OCI-M2 (cell line): Measurements from ENCODE around the gene TMEM150B.

Experiments used
- DNase-seq: peaks from one replicate; lab custom pipeline; 2025; ENCODE audit not compliant: unreplicated experiment; lab: John Stamatoyannopoulos, UW

TMEM150B gene

DNA sequence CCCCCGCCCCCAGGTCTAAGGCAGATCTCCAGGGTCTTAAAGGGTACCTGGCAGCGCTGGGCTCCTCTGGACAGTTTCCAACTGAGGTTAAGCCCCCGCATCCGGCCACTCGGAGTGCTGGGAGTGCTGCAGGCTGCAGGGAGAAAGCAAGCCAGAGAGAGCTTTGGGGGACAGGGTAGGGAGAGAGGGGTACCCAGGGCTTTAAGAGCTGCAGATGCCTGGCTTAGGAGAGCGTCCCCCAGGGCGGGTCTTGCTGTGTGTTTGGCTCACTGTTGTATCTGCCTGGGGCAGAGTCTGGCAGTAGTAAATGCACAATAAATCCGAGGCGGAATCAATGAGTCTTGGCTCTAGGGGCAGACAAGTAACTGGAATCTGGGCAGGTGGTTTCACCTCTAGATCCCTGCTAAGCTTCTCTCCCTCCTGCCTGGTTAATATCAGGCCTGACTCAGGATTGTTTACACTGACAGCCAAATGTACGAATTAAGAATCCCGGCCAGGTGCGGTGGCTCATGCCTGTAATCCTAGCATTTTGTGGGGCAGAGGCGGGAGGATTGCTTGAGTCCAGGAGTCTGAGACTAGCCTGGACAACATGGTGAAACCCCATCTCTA lies 30.2 kb upstream of the TMEM150B start:
- DNase-seq: no peak

DNA sequence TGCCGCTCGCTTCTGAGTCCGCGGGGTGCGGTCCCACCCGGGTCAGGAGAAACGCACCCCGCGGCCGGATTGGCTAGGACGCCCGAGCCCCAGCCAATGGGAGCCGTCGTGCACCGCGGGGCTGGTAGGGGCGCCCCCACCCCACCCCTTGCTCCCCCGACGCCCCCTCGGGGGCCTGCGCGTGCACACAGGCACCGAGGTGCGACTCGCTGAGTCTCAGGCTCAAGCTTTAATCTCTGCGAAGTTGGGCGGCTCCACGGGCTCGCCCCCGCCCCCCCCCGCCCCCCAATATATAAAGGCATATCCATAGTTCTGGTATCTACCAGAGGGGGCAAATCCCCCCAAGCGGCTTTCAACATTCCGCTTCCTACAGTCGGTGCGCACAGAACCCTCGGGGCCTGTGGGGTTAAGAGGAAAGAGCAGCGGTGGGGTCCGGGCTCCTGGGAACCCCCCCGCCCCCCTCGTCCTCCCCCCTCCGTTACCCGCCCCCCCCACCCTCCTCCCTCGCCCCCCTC lies 29.6 kb upstream of the TMEM150B start, which contains the start of gene COX6B2:
TSS of gene COX6B2 (minus strand) at position 22 of the 515 bp plus-strand sequence. CDS start 198 bp downstream, outside the sequence.
- no peak for DNase-seq

DNA sequence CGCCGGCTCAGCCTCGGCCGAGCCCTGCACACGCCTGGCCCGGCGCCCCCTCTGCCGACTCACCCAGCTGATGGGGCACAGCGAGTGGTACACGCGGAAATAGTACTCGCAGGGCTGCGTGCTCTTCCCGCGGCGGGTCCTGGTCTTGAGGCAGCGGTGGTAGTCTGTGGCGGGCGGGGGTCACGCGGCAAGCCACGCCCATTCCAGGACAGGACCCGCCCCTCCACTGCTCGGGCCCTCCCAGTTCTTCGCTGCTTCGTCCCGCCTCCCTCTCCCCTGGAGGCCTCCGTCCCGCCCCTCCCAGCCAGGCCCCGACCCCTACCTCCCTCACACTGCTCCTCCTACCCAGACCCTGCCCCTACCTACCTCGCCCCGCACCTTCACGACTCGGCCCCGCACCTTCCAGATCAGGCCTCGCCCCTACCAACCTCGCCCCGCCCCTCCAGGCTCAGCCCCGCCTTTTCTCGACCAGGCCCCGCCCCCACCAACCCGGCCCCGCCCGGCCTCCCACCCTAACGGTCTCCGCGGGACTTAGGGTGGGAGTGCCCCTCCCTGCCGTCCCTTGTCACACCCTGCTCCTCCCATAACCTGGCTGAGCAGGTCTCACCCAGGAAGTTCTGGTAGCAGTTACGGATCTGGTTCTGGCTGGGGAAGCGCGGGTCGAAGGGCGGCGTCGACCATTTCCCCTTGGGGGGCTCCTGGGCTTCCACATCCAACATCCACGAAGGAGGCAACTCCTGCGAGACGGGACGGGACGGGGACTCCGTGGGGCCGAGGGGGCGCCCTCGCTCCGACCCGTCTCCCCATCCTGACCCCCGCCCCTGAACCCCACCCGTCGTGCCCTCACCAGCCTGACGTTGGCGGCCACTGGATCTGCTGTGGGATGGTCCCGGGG lies 28.9 kb upstream of the TMEM150B start:
- DNase-seq: no peak

DNA sequence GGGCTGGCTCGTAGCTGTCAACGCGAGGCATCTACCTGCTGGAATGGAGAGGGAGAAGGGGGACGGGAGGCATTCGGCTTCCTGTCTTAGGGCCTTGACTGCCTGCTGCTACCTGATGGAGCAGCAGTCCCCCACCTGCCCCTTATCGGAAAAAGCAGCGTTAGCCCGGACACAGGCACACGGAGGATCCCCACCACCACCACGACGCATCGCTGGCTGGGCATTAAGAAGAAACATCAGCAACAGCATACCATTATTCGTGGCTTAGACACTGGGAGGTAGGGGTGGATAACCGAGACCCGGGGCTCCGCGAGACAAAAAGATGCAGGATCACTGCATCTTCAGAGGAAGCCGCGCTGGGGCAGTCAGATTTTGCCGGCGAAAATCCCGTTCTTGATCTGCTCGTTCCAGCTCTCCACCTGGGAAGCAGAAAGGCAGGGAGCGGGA lies 28.2 kb upstream of the TMEM150B start:
- no peak for DNase-seq

DNA sequence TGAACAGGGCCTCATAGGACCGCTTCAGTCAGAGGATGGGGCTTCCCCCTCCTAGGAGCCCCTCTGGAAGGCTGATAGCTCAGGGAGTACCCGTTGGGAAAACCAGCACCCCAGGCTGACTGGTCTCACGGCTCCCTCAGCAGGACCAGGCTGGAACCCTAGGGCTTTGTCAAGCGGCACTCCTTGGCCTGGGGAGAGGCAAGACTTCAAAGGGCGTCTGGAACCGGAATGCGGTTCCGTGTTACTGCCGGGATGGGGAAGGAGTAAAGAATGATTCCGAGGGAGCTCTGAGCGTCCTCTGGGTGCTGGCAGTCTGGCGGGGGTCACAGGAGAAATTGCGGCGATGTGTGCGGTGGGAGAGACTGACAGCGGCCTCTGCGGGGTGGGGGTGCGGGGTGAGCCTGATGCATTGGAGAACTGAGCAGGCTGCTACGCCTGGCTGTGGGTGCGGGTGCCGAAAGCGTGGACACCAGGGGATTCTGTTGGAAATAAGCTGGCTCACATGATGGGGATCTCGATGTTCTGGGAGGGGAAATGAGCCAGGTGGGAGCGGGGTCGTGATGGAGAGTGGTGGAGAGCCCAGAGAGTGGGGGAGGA lies 27.5 kb upstream of the TMEM150B start:
- no peak for DNase-seq

DNA sequence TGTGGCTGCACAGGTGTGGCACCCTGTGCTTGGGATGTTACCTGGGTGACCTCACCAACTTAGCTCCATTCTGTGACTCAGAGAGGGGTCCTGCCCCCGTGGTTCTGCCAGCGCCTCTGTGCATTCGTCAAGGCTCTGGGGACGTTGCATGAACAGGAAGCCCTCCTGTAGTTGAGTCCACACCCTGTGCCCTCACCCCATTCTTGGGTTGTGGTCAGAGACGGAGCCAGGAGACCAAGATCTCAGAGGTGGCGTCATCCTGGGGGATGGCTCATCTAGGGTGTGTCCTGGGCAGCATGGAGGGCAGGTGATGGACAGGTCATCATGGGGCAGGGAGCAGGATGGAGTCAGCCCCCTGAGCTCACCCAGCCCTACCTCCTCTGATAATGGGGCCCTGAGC lies 26.9 kb upstream of the TMEM150B start:
- DNase-seq: no peak

DNA sequence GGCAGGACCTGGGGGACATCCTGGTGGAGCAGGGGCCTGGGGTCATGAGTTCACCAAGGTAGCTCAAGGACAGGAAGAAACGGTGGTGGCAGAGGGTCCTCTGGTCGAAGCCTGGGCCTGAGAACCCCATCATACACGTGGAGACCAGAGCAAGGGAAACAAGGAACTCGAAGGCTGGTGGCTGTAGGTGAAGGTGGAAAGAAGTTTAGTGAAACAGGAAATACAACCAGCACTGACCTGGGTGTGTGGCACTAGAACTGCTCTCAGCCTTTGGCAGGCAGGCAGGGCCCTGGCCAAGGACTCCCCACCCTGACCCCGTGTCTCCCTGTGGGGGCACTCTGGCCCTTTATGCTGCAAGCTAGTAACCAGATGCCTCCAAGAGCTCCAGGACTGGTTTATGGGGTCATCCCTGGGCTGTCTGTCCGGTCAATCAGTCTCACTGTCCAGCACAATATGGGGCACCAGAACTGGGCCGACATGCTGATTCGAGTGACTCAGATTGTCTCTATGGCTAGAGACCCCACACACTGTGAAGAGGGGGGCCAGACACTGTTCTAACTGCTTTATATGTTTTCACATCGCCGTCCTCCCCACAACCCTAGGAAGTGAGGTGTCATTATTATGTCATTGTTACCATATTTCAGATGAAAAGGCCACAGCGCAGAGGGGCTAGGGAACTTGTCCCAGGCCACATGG lies 25.6 kb upstream of the TMEM150B start:
- no peak for DNase-seq

DNA sequence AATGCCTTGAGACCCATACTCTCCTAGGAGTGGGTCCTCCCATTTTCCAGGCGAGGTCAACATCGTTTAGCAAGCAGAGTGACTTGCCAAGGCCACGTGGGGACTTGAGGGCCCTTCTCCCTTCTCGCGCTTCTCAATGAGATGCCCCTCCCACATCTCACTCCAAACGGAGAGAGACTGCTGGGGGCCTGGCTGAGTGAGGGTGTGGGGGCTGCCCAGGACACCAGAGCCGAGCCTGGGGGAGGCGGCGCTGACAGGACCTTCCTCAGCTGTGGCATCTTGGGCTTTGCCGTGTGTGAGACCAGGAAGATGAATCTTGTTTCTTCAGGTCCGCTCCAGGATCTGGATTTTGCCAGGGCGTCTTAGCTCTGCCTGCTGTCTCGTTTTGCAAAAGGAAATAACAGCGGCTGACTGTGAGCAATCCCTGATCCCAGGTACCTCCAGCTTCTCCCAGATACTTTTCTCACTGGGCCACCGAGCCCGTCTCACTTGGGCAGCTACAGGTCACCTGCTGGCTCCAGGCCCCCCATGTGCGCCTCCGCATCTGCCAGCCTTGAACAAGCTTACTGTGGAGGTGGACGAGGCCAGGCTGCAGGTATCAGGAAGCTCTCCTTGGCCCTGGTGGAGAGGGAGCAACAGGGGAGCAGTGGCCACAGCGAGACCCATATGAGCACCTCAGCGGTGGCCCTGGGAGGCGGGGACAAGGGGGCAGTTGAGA lies 23.3 kb upstream of the TMEM150B start:
- DNase-seq: no peak

DNA sequence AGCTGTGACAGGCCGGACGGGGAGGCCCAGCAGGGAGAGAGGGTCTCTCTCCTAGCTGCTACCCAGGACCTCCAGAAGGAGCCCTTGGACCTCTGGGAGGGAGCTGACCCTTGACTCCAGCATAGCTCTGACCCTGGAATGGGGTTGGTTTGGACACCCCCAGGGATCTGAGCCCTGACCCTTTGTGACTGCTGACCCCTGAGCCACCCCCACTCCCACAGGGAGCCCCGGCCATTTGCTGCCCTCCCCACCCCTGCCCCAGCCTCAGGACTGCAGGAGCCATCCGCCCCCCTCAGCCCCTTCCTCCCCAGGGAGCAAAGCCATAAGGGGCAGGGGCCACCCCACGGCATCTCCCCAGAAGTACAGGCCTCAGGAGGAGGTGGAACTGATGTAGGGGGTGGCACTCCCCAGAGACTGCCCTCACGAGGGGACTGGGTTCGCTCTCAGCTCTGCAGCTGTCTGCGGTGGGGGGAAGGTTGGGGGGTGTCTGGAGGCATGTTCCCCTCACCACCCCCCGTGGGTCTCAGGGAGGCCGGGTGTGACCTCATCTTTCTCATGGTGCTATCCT lies 22.4 kb upstream of the TMEM150B start:
- DNase-seq: no peak

DNA sequence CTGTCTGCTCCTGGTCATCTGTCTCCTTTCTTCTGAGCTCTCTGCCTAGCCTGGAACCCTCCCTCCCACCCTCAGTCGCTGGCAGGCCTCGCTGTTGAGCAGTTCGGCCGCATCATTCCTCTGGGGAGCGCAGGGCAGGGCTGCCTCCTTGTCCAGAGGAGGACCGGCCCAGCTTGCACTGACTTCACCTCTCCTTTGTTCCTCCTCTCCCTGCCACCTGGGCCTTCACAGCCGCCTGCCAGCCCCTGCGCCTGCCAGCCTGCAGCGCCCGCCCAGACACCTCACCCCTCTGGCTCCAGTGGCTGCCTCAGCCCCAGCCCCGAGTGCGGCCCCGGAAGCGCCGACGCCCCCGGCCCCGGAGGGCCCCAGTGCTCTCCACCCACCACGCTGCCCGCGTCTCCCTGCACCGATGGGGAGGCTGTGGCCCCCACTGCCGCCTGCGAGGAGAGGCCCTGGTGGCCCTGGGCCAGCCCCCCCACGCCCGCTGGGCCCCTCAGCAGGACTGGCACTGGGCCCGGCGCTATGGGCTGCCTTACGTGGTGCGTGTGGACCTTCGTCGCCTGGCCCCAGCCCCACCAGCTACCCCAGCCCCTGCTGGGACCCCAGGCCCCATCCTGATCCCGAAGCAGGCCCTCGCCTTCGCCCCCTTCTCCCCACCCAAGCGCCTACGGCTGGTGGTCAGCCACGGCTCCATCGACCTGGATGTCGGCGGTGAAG lies 21.7 kb upstream of the TMEM150B start:
- DNase-seq: no peak

DNA sequence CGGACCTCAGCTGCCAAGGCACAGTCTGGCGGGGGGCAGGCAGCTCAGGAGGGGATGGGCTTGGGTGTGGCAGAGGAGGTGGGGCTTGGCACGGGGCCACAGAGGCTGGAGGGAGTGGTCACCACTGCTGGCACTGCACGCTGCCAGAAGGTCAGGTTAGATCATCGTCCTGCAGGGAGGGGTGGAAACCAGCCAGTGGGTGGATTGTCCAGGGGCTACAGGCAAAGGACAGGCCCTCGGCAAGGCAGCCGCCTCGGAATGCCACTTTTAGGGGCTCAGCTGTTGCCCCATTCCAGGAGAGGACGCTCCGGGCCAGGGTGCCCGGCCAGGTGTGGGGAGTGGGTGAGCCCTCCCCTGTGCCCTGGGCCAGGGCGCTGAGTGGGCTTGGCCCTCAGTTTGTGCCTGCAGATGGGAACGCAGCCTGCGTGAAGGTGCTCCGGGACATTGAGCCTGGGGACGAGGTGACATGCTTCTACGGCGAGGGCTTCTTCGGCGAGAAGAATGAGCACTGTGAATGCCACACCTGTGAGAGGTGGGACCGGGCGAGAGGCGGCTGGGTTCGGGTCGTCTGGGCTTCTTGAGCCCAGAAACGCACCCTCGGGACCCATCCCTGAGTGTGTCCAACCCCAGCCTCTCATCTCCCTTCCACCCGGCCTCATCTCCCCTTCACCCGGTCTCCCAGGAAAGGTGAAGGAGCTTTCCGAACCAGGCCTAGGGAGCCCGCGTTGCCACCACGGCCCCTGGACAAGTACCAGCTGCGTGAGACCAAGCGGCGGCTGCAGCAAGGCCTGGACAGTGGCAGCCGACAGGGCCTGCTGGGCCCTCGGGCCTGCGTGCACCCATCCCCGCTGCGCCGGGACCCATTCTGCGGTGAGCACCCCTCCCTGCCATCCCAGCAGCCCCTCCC lies 20.9 kb upstream of the TMEM150B start:
- no peak for DNase-seq

DNA sequence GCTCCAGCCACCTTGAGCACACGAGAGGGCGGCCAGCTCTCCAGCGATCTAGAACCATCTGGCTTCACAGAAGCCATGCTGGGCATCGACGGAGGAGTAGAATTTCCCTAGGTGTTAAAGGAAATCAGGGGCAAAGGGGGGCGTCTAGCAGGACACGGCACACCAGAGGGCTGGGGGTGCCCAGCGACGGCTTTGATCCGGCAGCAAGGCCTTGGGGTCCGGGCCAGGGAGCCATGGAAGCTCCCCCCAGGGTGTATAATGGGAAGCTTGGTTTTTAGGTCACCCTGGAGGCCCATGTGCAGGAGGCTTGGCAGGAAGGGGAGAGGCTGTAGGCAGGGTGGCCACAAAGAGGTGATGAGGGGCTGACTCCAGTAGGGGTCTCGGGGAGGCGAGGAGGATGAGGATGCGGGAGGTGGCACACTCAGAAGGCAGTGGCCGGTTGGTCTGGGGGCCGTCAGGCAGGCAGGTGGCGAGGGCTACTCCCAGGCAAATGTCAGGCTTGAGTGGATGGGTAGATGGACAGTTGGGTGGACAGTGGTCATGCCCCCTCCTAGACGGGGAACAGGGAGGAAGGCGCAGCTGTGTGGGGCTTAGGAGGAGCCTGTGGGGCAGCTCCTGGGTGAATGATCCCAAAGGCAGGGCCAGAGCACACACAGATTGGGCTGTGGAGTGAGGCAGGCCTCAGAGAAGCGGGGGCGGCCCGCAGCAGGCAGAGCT lies 20.1 kb upstream of the TMEM150B start:
- DNase-seq: no peak

DNA sequence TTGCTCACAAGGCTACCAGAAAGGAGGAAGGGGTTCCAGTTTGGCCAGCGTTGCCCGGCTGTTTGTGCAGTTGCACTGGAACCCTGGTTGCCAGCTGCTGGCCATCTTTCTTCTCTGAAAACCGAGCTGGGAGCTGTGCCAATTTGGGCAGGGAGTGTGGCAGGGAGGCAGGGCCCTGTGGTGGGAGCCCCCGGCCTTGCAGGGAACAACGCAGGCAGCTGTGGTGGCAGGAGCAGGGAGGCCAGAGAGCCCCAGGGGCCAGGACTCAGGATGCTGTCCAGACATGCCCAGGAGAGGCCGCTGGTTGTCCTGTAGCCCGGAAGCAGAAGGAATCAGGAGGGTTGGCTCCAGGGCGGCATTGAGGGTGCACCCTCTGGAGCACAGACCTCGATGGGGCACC lies 19.3 kb upstream of the TMEM150B start:
- DNase-seq: no peak

DNA sequence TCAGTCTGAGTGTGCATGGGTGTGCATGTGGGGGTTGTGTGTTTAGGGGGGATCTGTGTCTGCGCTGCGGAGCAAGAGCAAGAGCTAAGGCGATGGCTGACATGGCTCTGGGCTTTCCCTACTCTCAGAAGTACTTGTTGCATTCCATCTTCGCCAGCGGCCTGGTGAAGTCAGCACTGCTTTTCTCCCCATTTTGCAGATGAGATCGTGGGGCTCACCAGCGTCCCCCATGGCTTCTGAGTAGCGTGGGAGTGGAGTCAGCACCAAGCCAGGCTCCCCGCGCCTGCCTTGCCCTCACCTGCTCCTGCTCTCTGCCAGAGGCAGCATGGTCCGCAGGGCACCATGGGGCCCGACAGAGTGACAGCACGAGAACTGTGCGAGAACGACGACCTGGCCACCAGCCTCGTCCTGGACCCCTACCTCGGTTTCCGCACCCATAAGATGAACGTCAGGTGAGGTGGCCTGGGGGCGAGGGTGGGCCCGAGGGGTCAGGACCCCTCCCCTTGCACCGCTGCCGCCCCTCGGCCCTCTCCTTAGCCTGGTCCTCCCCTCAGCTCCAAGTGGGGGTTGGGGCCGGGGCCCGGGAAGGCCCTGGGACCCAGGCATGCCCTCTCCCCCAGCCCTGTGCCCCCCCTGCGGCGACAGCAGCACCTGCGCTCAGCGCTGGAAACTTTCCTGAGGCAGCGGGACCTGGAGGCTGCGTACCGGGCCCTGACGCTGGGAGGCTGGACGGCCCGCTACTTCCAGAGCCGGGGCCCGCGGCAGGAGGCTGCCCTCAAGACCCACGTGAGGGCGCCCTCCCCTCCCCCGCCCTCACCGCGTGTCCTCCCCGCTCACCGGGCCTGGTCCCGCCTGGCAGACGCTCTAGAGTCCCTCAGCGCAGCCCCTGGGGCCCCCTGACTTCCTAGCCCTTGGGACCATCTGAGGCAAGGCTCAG lies 16.7 kb upstream of the TMEM150B start:
- DNase-seq: no peak

DNA sequence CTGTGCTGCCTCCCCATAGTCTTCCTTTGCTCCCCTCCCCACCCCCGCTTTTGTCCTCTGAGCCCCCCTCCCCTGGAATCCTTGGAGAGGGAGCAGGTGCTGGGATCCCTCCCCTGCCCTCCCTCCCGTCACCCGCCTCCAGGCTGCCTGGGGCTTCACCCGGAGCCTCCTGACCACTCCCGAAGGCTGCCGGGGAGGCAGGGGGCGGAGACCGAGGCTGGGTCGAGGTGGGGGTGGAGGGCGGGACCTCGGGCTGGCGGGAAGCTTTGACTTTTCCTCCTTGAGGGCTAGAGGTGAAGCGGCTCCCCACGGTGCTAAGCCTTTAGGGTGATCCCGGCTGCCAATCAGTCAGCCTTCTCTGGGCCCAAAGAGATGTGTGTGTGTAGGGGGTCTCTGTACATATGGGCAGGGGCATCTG lies 16.0 kb upstream of the TMEM150B start:
- DNase-seq: no peak

DNA sequence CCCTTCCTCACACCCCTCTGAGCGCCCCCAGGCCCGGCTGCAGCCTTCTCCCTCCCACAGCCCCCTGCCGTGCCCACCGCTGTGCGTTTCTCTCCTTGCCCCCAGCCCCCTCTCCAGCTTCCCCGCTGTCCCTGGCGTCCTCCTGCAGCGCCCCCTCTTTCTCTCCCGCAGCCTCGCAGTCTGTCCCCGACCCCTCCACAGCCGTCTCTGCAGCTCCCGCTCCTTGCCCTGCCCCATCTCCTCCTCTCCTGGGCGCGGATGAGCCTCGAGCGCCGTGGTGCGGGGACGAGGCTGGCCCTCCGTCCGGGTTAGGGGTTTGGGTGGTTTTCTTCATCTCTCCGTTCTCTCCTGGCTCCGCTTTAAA lies 15.6 kb upstream of the TMEM150B start:
- no peak for DNase-seq
